GM21529 (cell line): ENCODE data around the gene TTL.
"Not testable (repeated sequence)": the region's sequence is repeated elsewhere in the genome, so short reads cannot be mapped to it uniquely, and the experiment has no call there.

Experiments
- ATAC-seq: cut with Tn5 transposase; IDR thresholded peaks from one replicate; pipeline ENCODE4 v1.9.1; 2021; ENCODE audit not compliant: unreplicated experiment

Gene TTL

GRCh38 chr2:112519506-112519905, 37.5 kb downstream of the TTL start:
- no peak for ATAC-seq

DNA sequence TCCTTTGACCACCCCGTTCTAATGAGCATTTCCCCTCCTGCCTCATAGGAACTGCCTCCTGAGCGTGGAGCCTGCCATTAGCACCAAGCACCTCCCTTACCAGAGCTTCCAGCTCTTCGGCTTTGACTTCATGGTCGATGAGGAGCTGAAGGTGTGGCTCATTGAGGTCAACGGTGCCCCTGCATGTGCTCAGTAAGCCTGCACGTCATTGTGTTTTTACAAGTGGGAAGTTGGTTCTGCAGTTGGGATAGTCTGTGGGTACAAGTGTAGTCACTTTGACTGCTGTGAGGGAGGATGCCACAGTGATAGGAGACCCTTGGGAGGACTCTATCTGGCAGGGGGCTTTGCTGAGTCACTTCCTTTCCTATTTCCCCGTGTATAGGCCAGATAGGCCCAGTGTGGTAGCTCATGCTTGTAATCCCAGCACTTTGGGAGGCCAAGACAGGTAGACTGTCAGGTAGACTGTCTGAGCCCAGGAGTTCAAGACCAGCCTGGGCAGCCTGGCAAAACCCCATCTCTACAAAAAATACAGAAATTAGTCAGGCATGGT, 38.4 kb downstream of the TTL start:
- no peak for ATAC-seq

- ATAC-seq, result no peak
These were observed 41.4 kb downstream of the TTL start for GRCh38 chr2:112523291-112523777.

- ATAC-seq, result not testable (repeated sequence)
These were observed 42.3 kb downstream of the TTL start for GRCh38 chr2:112524276-112524675.

DNA sequence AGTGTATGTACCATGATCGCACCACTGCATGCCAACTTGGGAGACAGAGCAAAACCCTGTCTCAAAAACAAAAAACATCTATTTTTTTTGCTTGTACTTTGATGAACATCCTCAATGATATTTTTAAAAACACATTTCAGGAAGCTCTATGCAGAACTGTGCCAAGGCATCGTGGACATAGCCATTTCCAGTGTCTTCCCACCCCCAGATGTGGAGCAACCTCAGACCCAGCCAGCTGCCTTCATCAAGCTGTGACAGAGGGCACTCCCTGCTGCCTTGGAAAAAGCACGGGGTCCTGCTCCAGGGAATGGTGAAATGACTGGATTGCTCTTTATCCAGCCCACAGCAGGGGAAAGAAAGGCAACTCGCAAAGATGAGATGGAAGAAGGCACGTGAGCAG, 46.6 kb downstream of the TTL start:
- ATAC-seq, result no peak

GRCh38 chr2:112529757-112530156, 47.8 kb downstream of the TTL start:
- ATAC-seq, result no peak

DNA sequence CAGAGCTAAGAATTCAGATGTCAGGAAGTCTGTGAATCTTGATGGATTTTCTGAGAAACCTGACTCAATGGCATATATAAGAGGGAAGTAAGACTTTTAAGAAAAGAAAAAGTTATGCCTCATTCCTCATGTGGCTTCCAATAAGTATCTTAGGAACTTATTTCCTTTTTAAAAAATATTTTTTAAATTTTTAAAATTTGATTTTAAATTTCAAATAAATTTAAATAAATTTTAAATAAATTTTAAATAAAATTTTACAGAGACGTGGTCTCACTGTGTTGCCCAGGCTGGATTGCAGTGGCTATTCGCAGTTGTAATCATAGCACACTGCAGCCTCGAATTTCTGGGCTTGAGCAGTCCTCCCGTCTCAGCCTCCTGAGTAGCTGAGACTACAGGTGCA, 48.8 kb downstream of the TTL start:
- no peak for ATAC-seq

DNA sequence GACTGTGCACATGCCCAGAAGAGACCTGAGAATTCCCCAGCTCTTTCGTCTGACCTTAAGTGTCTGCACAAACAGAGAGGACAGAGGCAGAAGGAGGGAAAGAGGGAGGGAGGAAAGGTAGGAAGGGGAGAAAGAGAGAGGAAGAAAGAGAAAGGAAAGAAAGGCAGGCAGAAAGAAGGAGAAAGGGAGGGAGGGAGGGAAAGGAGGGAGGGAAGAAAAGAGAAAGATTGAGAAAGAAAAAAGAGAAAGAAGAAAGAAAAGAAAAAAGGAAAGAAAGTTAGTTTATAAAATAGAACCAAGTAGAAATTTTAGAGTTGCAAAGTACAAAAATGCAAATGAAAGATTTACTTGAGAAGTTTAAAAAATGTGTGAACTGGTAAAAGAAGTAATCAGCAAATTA, 52.9 kb downstream of the TTL start:
- no peak for ATAC-seq

DNA sequence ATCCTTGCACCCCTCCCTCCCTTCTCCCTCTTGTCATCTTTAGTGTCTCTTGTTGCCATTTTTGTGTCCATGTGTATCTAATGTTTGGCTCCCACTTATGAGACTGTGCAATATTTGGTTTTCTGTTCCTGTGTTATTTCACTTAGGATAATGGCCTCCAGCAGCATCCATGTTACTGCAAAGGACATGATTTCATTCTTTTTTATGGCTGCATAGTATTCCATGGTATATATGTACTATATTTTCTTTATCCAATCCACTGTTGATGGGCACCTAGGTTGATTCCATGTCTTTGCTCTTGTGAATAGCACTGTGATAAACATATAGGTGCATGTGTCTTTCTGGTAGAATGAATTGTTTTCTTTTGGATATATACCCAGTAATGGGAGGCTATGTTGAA, 54.7 kb downstream of the TTL start:
- not testable (repeated sequence) for ATAC-seq

- no peak for ATAC-seq
These were observed 57.4 kb downstream of the TTL start for GRCh38 chr2:112539306-112539705.

DNA sequence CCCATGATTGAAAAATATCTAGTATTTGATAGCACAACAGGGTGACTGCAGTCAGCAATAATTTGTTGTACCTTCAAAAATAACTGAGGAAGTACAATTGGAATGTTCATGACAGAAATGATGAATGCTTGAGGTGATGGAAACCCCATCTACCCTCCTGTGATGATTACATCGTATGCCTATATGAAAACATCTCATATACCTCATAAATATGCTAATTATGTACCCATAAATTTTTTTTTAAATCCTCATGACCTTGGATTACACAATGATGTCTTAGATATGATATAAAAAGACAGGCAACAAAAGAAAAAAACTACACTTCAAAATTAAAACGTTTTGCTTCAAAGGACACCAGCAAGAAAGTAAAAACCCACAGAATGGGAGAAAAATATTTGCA, 59.0 kb downstream of the TTL start:
- ATAC-seq, result no peak

DNA sequence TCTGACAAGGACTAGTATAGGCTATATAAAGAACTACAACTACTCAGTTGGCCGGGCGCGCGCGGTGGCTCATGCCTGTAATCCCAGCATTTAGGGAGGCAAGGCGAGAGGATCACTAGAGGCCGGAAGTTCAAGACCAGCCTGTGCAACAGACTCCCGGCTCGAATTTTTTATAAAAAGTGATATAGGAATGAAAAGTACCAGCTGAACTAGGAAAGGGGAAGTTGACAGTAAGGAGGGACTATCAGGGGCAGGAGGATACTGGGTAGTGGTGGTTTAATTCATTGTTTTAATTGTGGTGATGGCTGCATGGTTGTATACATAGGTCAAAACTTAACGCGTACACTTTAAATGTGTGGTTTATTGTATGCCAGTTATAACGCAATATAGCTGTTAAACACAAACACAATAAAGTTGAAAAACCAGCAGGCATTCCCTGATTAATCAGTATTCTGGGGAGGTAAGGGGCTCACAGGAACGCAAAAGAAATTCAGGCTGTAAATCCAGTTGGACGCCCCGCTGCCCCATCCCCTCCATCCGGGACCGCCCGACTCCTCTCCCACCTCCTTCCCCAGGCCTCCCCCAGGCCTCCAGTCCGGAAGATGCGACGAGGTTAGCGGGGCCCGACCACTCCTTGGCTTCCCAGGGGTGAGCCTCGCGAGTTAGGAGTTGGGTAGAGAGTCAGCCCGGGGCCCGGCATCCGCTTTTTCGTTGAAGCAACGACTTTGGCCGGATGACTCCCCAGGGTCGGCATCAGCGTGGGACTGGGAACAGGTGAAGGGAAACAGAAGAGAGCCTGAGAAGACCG, 59.6 kb downstream of the TTL start:
- ATAC-seq, result peak; percentile 59

GRCh38 chr2:112542123-112542983, 60.4 kb downstream of the TTL start, which contains the start of gene POLR1B:
Gene POLR1B (plus strand): TSS chr2:112542465. CDS start chr2:112542495, 30 bp downstream.
- peak; percentile 81 for ATAC-seq

- ATAC-seq, result no peak
These were observed 61.2 kb downstream of the TTL start for GRCh38 chr2:112542984-112543661.

GRCh38 chr2:112547333-112547732, 65.4 kb downstream of the TTL start:
- ATAC-seq, result no peak

GRCh38 chr2:112548980-112549379, 67.0 kb downstream of the TTL start:
- no peak for ATAC-seq

GRCh38 chr2:112566104-112566503, 84.1 kb downstream of the TTL start:
- no peak for ATAC-seq

DNA sequence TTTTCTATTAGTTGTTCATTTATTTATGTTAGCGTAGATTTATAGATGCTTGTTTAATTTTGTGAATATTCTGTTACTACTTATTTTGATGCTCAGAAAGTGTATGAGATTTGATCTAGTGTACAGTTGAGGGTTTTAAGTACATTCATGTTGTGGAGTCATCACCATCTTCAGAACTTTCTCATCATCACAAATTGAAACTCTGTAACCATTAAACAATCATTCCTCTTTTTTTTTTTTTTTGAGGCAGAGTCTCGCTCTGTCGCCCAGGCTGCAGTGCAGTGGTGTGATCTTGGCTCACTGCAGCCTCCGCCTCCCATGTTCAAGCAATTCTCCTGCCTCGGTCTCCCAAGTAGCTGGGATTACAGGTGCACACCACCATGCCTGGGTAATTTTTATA, 84.6 kb downstream of the TTL start:
- not testable (repeated sequence) for ATAC-seq

GRCh38 chr2:112572005-112572404, 90.0 kb downstream of the TTL start:
- ATAC-seq, result no peak

DNA sequence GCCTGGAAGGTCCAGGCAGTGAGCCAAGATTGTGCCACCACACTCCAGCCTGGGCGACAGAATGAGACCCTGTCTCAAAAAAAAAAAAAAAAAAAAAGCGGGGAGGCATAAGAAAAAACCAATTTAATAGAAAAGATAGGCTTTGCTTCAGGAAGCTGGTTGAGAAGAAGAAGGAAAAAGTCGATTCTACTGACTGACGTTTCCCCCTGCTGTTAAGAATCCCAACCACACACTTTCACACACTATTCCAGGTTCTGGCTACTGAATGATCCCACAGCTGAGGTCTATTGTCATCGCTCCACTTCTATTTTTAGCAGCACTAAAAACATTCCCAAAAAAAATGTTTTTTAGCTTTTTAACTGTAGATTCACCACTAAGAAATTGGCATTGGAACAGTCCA, 95.8 kb downstream of the TTL start:
- no peak for ATAC-seq

DNA sequence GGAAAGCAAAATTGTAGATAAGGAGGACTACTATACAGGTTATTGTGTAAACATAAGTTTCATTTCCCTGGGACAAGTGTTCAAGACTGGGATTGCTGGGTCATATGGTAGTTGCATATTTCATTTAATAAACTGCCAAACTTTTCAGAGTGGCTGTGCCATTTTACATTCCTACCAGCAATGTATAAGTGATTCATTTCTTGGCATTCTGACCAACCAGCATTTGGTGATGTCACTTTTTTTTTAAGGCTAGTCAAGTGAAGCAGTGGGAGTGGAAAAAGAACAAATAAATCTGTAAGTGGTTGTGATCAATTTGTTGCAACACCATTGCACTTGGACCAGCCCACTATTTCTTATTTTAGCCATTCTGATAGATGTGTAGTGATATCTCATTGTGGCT, 97.3 kb downstream of the TTL start:
- no peak for ATAC-seq
